Spleen (tissue), 3 donors: ENCODE results near the gene PNCK.

ENCODE experiments used
- POLR2A ChIP-seq, 3 donors: fragments of 450-650 bp; IDR thresholded peaks; one replicate each; pipeline ENCODE4 v1.5.1; 2017; ENCODE audit warnings: antibody characterized with exemption in 3 of 3, mild to moderate bottlenecking in 1 of 3
- POLR2AphosphoS5 ChIP-seq, 3 donors: sonication (generic); formaldehyde crosslinking; IDR thresholded peaks; one replicate each; pipeline ENCODE4 v1.5.1; 2017; ENCODE audit warnings: antibody characterized with exemption in 3 of 3

- TF ChIP-seq POLR2A (IDR thresholded peaks at IDR 0.05) (no peak), POLR2AphosphoS5 (IDR thresholded peaks at IDR 0.05) (no peak)
Measured at GRCh38 chrX:153632595-153632946, 41.0 kb downstream of the PNCK start.
